Sigmoid colon (tissue), 3 donors: Measurements from ENCODE around the gene RELCH.

Source experiments
- POLR2A ChIP-seq, 2 donors: fragments of 450-650 bp; IDR thresholded peaks; one replicate each; pipeline ENCODE4 v1.6.1; 2016; ENCODE audit warnings: antibody characterized with exemption in 2 of 2, mild to moderate bottlenecking in 2 of 2, moderate library complexity in 2 of 2
- TF ChIP-seq, protein P1 (sequence below), 4 experiments: fragments of 450-650 bp in 3 of 4; fragments of 200-600 bp in 1 of 4; IDR thresholded peaks; one replicate each; pipeline ENCODE4 v1.5.1; 2016 to 2019; ENCODE audit warnings: antibody characterized with exemption in 4 of 4, mild to moderate bottlenecking in 3 of 4, moderate library complexity in 2 of 4

DNA sequence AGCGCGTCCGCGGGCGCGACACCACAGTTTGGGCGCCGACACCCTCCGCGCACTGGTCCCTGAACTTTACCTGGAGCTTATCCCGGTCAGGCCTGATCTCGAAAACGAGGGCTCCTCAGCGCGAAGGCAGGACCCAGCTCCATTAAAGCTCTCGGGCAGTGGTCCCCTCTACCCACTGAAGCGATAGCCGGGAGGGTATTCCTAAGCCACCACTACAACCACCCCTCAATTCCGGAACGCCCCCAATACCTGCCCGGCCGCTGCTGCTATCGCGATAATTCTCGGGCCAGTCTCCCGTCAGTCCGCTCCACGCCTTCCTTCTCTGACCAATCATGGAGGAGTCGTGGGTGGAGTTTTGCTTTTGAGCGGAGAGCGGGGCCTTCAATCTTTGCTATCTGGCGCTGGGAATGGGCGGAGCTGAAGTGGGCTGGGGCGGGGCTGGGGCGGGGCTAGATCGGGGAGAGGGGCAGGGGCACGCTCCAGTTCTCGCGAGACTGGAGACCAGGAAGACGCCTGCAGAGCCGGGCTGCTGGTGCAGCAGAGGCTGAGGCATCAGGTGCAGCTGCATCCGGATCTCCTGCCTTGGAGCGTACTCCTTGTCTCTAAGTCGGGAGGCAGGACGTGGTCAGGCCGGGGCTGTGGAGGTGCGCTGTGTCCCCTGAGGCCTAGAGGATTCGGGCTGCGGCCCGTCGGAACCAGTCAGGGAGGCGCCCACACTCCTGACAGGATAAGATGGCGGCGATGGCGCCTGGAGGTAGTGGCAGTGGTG, at the start of gene RELCH, which contains the start of gene PIGN:
- peak; percentile 77 to 88 for TF ChIP-seq POLR2A (IDR thresholded peaks at IDR 0.05)
- TF ChIP-seq, protein P1, sequence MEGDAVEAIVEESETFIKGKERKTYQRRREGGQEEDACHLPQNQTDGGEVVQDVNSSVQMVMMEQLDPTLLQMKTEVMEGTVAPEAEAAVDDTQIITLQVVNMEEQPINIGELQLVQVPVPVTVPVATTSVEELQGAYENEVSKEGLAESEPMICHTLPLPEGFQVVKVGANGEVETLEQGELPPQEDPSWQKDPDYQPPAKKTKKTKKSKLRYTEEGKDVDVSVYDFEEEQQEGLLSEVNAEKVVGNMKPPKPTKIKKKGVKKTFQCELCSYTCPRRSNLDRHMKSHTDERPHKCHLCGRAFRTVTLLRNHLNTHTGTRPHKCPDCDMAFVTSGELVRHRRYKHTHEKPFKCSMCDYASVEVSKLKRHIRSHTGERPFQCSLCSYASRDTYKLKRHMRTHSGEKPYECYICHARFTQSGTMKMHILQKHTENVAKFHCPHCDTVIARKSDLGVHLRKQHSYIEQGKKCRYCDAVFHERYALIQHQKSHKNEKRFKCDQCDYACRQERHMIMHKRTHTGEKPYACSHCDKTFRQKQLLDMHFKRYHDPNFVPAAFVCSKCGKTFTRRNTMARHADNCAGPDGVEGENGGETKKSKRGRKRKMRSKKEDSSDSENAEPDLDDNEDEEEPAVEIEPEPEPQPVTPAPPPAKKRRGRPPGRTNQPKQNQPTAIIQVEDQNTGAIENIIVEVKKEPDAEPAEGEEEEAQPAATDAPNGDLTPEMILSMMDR (IDR thresholded peaks at IDR 0.05) = no peak
